SU-DHL-6 (cell line): ENCODE data around the gene ARHGAP26.

Source experiments
- H2AFZ ChIP-seq: fragments of 200-600 bp; sonication (generic); 2 replicates; pipeline ENCODE4 v1.6.1; 2014; ENCODE audit warnings: low read depth, mild to moderate bottlenecking, moderate library complexity, mixed read lengths, antibody characterized with exemption, low read length; ENCODE audit not compliant: severe bottlenecking
- H3F3A ChIP-seq: fragments of 200-600 bp; shearing (Covaris generic); 2 replicates; pipeline ENCODE4 v1.6.0; 2016; ENCODE audit warnings: antibody characterized with exemption, mild to moderate bottlenecking; ENCODE audit not compliant: insufficient read depth
- H3K27ac ChIP-seq: fragments of 200-600 bp; sonication (generic); 2 replicates; pipeline ENCODE4 v1.5.1; 2016; ENCODE audit warnings: low read depth, mild to moderate bottlenecking, low read length, moderate library complexity, mixed read lengths
- H3K27me3 ChIP-seq: fragments of 200-600 bp; sonication (generic), shearing (Covaris generic); 2 replicates; pipeline ENCODE4 v1.6.0; 2014; ENCODE audit warnings: mild to moderate bottlenecking, low read length
- H3K36me3 ChIP-seq: fragments of 200-600 bp; sonication (generic); 2 replicates; pipeline ENCODE4 v1.6.1; 2014; ENCODE audit warnings: mild to moderate bottlenecking, low read length, mixed read lengths
- H3K4me2 ChIP-seq: fragments of 300-600, 200-600 bp; shearing (Covaris generic), sonication (generic); 2 replicates; pipeline ENCODE4 v1.6.0; 2014; ENCODE audit warnings: low read length, low read depth, mild to moderate bottlenecking; ENCODE audit not compliant: poor library complexity, severe bottlenecking
- H3K4me3 ChIP-seq: fragments of 200-600 bp; sonication (generic); 2 replicates; pipeline ENCODE4 v1.5.1; 2014; ENCODE audit warnings: antibody characterized with exemption, low read length, mild to moderate bottlenecking, mixed read lengths; ENCODE audit not compliant: insufficient read depth, poor library complexity, severe bottlenecking
- H3K79me2 ChIP-seq: fragments of 200-600 bp; sonication (generic); 2 replicates; pipeline ENCODE4 v1.6.1; 2014; ENCODE audit warnings: mild to moderate bottlenecking, low read length, moderate library complexity; ENCODE audit not compliant: insufficient read depth
- H3K9ac ChIP-seq: fragments of 200-600 bp; sonication (generic); 2 replicates; pipeline ENCODE4 v1.7.0; 2014; ENCODE audit warnings: mild to moderate bottlenecking, low read length
- H3K9me2 ChIP-seq: fragments of 200-600 bp; sonication (generic); replicated peaks from 2 replicates; pipeline ENCODE4 v1.6.1; 2014; ENCODE audit warnings: low read length; ENCODE audit not compliant: insufficient read depth
- H3K9me3 ChIP-seq: fragments of 200-600 bp; sonication (generic); 2 replicates; pipeline ENCODE4 v1.6.1; 2014; ENCODE audit warnings: low read length, mixed read lengths; ENCODE audit not compliant: insufficient read depth
- H4K20me1 ChIP-seq: fragments of 200-600 bp; sonication (generic); 2 replicates; pipeline ENCODE4 v1.6.1; 2014; ENCODE audit warnings: low read depth, mild to moderate bottlenecking, antibody characterized with exemption, low read length, moderate library complexity, mixed read lengths
- EZH2phosphoT487 ChIP-seq: fragments of 200-600 bp; sonication (generic), shearing (Covaris generic); conservative IDR thresholded peaks from 2 replicates; pipeline ENCODE4 v1.6.1; 2018; ENCODE audit warnings: mild to moderate bottlenecking, antibody characterized with exemption, low read length, moderate library complexity, mixed read lengths
- TF ChIP-seq, protein P1 (sequence below): fragments of 200-600 bp; sonication (generic); IDR thresholded peaks from one replicate; pipeline ENCODE4 v1.5.1; 2017; ENCODE audit warnings: antibody characterized with exemption, mild to moderate bottlenecking, low read length, moderate library complexity; ENCODE audit not compliant: insufficient read depth, poor library complexity, severe bottlenecking

The ARHGAP26 gene

DNA sequence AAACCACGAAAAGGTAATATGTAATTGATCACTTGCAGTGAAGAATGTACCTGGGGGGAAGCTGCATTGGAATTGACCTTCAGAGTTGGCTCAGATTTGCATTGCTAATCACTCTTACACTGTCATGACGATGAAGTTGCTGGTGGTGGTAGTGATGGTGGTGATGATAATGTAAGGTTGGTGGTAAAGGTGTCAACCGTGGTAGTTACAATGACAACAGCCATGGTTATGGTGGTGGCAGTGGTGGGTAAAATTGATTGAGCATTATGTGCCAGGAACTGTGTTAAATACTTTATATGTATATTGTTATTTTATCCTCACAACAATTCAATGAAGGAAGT is 350.9 kb downstream of the ARHGAP26 start:
- TF ChIP-seq, protein P1, sequence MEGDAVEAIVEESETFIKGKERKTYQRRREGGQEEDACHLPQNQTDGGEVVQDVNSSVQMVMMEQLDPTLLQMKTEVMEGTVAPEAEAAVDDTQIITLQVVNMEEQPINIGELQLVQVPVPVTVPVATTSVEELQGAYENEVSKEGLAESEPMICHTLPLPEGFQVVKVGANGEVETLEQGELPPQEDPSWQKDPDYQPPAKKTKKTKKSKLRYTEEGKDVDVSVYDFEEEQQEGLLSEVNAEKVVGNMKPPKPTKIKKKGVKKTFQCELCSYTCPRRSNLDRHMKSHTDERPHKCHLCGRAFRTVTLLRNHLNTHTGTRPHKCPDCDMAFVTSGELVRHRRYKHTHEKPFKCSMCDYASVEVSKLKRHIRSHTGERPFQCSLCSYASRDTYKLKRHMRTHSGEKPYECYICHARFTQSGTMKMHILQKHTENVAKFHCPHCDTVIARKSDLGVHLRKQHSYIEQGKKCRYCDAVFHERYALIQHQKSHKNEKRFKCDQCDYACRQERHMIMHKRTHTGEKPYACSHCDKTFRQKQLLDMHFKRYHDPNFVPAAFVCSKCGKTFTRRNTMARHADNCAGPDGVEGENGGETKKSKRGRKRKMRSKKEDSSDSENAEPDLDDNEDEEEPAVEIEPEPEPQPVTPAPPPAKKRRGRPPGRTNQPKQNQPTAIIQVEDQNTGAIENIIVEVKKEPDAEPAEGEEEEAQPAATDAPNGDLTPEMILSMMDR, result no peak
- no peak for TF ChIP-seq EZH2phosphoT487
- no peaks in the 10 kb centered on the region for H3K9me2 ChIP-seq
- no peak overlapping the region for H3K4me2 ChIP-seq
- no peak overlapping the region for H2AFZ ChIP-seq
- no peaks in the 10 kb centered on the region for H3K36me3 ChIP-seq
- H3K4me3 ChIP-seq, result no peak overlapping the region
- no peaks in the 10 kb centered on the region for H3K27me3 ChIP-seq
- no peaks in the 10 kb centered on the region for H3K9me3 ChIP-seq
- no peaks in the 10 kb centered on the region for H4K20me1 ChIP-seq
- no peak overlapping the region for H3K27ac ChIP-seq
- no peaks in the 10 kb centered on the region for H3K79me2 ChIP-seq
- no peak overlapping the region for H3K9ac ChIP-seq
- no peaks in the 10 kb centered on the region for H3F3A ChIP-seq

DNA sequence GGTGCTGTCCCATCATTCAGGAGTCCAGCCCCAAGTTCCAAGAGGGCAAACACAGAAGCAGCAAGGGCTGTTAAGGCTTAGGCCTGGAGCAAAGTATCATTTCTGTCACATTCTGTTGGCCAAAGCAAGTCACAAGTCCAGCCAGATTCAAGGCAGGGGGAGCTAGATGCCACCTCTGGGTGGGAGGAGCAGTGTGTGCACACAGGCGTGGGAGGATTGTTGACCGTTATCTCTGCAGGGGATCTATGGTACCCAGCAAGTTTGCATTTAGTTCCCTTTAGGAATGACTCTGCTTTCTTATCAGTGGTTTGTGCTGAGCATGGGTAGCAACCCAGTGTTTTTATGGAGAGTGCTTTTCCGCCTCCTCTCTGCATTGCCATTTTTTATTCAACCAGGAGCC is 354.4 kb downstream of the ARHGAP26 start:
- H3K4me2 ChIP-seq, result no peak overlapping the region
- no peaks in the 10 kb centered on the region for H4K20me1 ChIP-seq
- H2AFZ ChIP-seq, result no peak overlapping the region
- no peaks in the 10 kb centered on the region for H3K9me2 ChIP-seq
- no peak overlapping the region for H3K27ac ChIP-seq
- no peaks in the 10 kb centered on the region for H3K36me3 ChIP-seq
- no peaks in the 10 kb centered on the region for H3K27me3 ChIP-seq
- no peaks in the 10 kb centered on the region for H3K79me2 ChIP-seq
- no peak for TF ChIP-seq EZH2phosphoT487
- TF ChIP-seq, protein P1, result no peak
- no peaks in the 10 kb centered on the region for H3F3A ChIP-seq
- H3K9ac ChIP-seq, result no peak overlapping the region
- no peaks in the 10 kb centered on the region for H3K9me3 ChIP-seq
- no peak overlapping the region for H3K4me3 ChIP-seq

- H3K9me3 ChIP-seq, result no peaks in the 10 kb centered on the region
- H3K4me3 ChIP-seq, result no peak overlapping the region
- no peaks in the 10 kb centered on the region for H3F3A ChIP-seq
- no peaks in the 10 kb centered on the region for H3K27me3 ChIP-seq
- TF ChIP-seq EZH2phosphoT487, result no peak
- TF ChIP-seq, protein P1, result no peak
- H3K4me2 ChIP-seq, result no peak overlapping the region
- no peaks in the 10 kb centered on the region for H3K9me2 ChIP-seq
- no peaks in the 10 kb centered on the region for H3K79me2 ChIP-seq
- no peak overlapping the region for H2AFZ ChIP-seq
- no peaks in the 10 kb centered on the region for H3K36me3 ChIP-seq
- H3K9ac ChIP-seq, result no peak overlapping the region
- no peak overlapping the region for H3K27ac ChIP-seq
- H4K20me1 ChIP-seq, result no peaks in the 10 kb centered on the region
These were observed 356.2 kb downstream of the ARHGAP26 start for GRCh38 chr5:143126174-143127019.
